ENCODE measurements around the gene ILKAP.

The ILKAP gene

GRCh38 chr2:238163481-238164198, 39.9 kb downstream of the ILKAP start:
- peak; percentile 10 for DNase-seq

DNA sequence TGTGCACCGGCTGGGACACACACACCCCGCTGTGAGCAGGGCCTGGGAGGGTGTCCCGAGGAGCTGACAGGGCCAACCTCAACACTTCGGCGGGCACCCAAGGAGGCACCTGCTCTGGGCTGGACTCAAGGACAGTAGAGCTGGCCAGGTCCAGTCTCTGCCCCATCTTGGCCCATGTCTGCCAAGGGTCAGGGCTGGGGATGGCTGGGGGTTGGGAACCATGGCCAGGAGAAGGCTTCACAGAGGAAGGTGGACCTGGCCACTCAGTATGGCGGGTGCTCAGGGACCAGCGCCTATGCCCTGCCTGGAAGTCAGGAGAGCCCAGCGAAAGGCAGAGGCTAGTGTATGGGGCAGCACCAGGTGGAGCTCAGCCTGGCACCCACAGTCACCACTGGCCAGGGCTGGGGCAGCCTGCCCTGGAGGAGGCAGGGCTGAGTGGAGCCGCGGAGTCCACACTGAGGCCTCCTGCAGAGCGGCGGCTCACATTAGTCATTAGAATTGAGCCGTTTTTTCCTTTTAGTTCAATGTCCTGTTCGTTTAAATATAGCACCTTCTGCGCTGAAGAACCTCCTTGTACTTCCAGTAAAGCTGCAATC, 40.6 kb downstream of the ILKAP start:
- peak; percentile 10 for DNase-seq

- DNase-seq: peak; percentile 10
Observed at GRCh38 chr2:238162251-238162845, 41.1 kb downstream of the ILKAP start.

- no peak for DNase-seq
Observed at GRCh38 chr2:238161291-238162051, 42.0 kb downstream of the ILKAP start.

GRCh38 chr2:238160206-238161129, 43.0 kb downstream of the ILKAP start:
- peak; percentile 12 for DNase-seq

DNA sequence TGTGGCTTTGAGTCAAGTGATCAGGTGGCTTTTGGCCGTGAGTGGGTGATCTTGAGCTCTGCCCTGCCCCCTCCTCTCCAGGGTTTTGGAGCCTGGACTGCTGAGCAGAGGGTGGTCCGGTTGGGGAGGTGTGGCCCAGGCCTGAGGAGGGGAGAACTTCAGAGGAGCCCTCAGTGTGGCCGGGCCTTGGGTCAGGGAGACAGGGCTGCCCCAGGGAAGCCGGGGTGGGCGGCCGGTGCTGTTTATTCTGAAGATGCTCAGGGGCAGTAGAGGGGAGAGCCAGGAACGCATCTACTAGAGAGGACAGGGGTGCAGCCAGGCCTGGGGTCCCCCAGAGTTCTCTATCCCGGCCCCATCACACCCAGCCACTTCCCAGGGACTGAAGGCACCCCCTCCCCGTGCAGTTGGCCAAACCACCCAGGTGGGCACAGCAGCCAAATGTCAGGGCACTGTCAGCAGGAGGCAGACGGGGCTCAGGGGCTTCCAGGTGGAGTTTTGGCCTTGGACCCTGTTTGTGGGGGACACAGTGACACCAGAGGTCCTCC, 43.8 kb downstream of the ILKAP start:
- DNase-seq: no peak

DNA sequence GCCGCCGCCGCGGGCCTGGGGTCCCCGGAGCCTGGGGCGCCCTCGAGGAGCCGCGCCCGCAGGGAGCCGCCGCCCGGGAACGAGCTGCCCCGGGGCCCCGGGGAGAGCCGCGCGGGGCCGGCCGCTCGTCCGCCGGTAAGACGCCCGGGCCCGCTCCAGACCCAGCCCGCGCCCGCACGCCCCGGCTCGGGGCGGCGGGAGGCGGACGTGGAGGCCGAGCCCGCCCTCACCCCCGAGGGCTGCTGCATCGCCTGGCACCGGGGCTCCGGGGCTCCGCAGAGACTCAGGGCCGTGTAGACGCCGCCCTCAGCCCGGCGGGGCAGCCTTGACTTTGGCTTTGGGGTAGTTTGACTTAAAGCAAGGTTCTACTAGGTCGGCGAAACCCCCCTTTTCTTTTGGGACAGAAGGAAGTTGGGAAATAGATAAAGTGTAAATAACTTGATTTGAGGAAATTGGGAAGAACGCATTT, 44.4 kb downstream of the ILKAP start:
- DNase-seq: peak; percentile 32

GRCh38 chr2:238158509-238159070, 44.9 kb downstream of the ILKAP start, which contains the start of gene ERFE:
TSS of gene ERFE (plus strand) at chr2:238158970. CDS start at chr2:238159008, 38 bp downstream.
- DNase-seq: peak; percentile 61

GRCh38 chr2:238158018-238158508, 45.4 kb downstream of the ILKAP start:
- no peak for DNase-seq

- no peak for DNase-seq
Observed at GRCh38 chr2:238157506-238158017, 45.9 kb downstream of the ILKAP start.

- DNase-seq: no peak
Observed at GRCh38 chr2:238155761-238156694, 47.5 kb downstream of the ILKAP start.

- DNase-seq: no peak
Observed at GRCh38 chr2:238155051-238155760, 48.3 kb downstream of the ILKAP start.

GRCh38 chr2:238154570-238154969, 48.9 kb downstream of the ILKAP start:
- no peak for DNase-seq

DNA sequence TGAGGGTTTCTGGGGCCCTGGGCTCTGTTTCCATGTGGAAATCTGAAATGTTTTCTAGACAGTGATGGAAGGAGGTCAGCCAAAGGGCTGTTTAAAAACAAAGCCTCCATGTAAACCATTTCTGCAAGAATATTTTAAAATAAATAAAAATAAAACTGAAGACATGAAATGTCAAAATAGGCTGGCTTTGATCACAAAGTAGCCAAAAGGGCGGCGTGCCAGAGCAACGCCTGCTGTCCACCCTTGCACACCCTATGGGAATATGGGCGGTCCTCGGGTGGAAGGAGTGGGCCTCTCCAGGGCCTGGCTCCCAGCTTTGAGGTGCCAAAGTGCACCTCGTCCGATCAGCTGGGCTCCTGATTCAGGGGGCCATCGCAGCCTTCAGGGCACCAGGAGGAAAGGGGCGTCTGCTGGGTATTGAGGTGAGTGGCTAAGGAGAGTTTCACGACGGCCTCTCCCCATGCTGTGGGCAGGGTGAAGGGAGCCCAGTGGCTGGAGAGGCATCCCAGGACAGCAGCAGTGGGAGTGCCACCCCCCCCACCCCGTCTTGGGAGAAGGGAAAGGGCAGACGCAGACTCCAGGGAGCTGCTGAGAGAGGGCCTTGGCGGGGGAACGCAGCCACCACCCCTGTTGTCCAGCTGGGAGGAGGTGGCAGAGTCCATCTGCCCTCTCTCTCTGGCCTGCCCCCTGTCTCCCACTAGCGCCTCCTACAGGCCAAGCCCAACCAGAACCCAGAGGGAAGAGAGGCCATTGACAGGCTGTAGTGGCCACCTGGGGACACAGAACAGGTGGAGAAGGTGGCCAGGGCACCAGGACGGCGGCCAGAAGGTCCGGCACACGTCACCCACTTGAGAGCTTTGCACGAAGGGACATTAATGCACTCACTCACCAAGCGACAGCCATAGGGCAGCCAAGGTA, 50.5 kb downstream of the ILKAP start:
- DNase-seq: no peak

GRCh38 chr2:238151628-238152235, 51.8 kb downstream of the ILKAP start:
- no peak for DNase-seq

- no peak for DNase-seq
Observed at GRCh38 chr2:238151205-238151604, 52.3 kb downstream of the ILKAP start.

- DNase-seq: no peak
Observed at GRCh38 chr2:238150686-238151085, 52.8 kb downstream of the ILKAP start.

Data from activated naive CD4-positive, alpha-beta T cell treated with anti-CD3 and anti-CD28 coated beads, Interleukin-2, amount 50 U/mL, for 16 hours (primary cell).